ENCODE measurements around the gene MMP15.

GRCh38 chr16:57995721-57996405, 29.7 kb upstream of the MMP15 start:
- TF ChIP-seq POLR2AphosphoS5 (IDR thresholded peaks at IDR 0.05; ENCODE audit: low read depth, low read length) (no peak), POLR2A (IDR thresholded peaks at IDR 0.05; ENCODE audit: low read depth, low read length) (no peak)

All from GM12892 (cell line).